ENCODE results near the gene KCTD17.

The KCTD17 gene

DNA sequence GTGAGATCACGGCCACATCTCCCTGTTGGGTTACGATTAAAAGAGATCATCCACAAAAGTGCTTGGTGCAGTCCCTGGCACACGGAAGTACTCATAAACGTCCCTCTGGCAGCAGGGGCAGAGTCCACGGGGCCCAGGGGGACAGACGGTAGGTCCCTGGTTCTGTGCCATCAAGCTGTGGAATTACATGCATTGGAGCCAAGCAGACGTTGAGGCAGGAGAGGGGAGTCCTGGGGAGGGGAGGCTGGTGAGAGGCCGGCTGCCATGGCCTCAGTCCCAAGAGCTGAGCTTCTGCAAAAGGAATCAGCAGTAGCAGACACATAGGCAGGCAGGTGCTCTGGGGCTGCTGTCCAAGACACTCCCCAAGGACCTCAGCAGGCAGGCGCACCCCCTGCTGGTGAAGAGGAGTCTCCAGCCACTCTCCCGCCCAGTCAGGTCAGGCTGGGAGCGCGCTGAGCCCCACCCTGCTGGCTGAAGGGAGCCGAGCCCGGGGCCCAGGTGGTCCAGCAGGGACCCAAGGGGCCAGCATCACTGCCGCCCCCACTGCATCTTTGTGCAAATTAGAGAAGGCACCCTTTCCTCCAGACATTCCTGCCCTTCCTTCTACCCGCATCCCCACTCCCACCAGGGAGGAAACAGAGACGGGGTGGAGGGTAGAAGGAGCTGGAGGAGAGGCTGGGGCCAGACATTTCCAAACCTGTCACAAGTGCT is 7.6 kb upstream of the KCTD17 start:
- no peak for DNase-seq

DNA sequence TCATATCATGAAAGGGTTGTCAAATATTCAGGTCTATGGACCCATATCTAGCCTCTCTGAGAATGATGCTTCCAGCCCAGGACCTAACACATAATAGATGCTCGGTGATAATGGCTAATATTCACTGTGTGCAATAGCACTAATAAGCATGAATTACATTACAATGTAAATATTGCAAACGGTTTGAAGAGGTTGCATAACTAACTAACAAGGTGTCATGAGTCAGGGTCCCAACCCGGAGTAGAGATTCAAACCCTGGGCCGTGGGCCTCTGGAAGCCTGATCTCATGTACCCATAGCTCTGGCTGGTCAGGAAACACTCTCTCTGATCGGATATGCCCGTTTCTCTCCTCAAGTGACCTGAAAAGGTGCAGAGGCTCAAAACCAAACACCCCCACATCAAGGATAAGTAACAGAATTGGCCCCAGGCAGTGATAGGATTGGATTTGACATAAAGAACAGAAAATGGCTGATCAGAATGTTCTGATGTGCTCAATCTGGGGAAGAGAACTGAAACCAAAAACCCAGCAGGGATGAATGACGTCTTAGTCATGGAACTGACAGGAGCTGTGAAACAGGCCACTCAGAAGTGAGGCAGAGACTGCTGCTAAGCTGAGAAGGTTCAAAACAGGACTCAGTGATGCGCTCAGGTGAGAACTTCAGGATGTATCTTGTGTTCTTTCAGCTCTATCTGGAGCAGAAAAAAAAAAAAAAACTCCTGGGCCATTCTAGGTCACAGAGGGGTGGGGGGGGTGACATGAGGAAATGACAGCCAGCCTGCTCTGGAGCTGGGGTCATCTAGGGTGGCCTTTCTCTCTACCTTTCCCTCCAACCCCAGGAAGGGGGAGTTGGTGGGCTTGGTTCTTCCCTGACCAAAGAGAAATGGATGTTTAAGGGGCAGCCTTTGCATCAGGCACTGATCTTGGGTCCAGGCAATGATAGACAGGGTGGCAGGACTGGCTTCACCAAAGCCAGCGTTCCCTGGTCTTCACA is 6.6 kb upstream of the KCTD17 start:
- DNase-seq: no peak

GRCh38 chr22:37045958-37046357 is 5.6 kb upstream of the KCTD17 start:
- no peak for DNase-seq

DNA sequence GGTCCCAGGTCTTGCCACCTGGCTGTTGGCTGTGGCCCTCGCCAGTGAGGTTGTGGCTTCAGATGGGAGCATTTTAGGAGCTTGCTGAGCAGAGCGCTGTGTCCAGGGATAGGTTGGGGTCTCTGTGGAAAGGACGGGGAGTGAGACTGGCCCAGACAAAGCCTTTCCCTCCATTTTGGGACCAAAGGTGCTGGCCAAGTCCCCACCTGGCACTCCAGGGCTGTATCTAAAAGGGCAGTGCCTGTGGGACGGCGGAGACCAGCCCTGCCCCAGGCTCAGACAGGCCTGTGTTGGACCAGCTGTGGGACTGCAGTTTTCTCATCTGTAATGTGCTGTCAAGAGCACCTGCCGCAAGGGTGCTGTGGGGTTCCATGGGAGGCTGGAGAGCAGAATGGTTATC is 5.0 kb upstream of the KCTD17 start:
- no peak for DNase-seq

DNA sequence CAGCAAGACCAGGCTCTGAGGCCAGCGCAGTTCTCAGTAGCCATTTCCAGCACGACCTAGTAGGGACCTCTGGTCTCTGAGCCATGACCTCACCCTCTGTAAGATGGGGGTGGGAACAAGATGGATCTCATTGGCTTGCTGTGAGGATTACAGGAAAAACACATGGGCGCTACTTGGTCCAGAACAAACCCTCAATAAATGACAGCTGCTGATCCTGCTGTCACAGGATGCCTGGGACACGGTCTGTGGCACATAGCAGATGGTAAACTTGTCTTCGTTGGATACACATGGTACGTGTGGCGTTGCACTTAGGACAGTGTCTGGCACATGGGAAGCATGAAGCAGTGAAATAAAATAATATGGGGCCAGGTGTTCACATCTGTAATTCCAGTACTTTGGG is 4.5 kb upstream of the KCTD17 start:
- DNase-seq: no peak

DNA sequence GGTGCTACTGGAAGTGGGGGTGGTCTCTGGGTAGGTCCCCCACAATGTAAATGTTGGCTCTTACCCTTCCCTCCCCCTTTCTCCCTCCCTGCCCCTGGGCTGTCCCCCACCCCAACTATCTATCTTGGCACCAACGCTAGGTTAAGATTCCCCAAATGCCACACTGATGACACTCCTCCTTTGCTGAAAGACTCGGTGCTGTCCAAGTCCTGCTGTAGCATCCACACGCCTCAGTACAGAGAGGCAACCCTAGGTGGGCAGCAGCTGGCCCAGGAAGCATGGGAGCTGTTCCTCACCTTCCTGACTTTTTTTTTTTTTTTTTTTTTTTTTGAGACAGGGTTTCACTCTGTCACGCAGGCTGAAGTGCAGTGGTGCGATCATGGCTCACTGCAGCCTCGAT is 3.4 kb upstream of the KCTD17 start:
- DNase-seq: no peak

DNA sequence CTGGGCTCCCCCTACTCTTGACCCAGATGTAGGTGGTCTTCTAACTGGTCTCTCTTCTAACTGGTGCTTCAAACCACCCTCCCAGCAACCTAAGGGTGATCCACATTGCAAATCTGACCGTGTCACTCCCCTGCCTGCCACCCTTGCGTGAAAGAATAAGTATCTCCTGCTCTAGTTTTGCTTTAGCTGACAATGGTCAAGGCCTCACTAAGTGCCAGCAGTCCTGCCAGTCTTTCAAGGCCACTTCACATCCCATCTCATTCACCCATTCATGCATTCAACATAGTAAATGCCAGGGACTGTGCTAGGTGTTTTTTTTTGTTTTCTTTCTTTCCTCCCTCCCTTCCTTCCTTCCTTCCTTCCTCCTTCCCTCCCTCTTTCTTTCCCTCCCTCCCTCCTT is 2.3 kb upstream of the KCTD17 start:
- DNase-seq: no peak

GRCh38 chr22:37050913-37051312 is 629 bp upstream of the KCTD17 start:
- DNase-seq: no peak

GRCh38 chr22:37052386-37053309 is 1.1 kb downstream of the KCTD17 start:
- DNase-seq: no peak

DNA sequence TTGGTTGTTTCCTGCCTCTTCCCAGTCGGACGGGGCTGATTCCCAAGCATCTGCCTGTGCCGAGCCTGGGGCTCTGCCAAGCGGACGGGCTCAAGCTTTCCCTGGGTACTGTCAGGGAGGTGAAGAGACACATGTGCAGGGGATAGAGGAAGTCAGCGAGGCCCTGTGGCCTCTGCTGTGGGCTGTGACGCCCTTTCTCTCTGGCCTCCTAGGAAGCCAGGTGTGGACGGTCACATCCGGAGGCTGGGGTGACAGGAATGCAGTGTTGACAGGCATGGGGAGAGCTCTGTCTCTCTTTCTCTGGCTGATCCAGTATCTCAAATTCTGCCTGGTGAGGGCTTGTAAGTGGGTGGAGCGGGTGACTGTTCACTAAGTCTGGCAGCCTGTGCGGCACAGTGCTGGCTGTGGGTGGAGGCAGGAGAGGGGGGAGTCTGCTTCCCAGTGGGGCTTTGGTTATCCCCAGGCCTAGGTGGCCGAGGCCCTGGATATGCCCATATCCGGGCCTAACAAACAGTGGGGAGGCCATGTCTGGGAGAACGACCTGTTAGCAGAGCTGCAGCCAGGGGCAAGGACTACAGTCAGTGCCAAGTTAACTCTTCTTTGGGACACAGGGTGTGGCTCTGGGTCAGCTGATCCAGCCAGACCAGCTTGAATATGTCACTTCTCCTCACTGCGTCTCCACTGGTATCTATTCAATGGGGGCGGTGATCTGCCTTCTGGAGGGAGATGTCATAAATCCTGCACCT is 1.9 kb downstream of the KCTD17 start:
- no peak for DNase-seq

- DNase-seq: no peak
Observed at GRCh38 chr22:37054056-37054395, 2.5 kb downstream of the KCTD17 start.

DNA sequence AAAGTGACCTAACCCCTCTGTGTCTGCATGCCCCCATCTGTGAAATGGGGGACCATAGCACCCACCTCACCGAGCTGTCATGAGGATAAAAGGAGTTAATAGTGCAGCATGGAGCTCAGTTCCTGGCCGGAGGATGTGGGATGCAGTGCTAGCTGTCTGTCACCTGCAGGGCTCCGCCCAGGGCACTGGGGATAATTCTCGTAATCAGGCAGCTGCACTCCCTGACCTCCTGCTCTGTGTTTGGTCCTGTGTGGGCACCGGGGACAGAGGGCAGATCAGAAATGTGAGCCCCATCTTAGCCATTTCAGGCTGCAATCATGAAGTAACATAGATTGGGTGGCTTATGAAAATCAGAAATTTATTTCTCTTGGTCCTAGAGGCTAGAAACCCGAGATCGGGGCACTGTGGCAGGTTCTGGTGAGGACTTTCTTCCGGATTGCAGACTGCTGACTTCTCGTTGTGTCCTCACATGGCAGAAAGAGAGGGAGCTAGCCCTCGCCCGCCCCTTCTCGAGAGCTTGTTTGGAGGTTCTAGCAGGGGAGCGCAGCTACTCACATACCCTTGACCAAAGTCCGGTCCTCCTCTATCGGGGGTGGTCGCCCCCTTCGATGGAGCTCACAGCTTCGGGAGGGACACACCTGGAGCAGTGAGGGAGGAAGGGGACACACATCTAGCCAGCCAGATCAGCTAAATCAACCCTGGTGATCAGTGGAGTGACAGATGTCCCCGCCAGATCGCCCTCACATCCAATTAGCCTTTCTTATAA is 3.2 kb downstream of the KCTD17 start:
- no peak for DNase-seq

- DNase-seq: no peak
Observed at GRCh38 chr22:37056246-37056645, 4.7 kb downstream of the KCTD17 start.

GRCh38 chr22:37057226-37057625 is 5.7 kb downstream of the KCTD17 start:
- no peak for DNase-seq

DNA sequence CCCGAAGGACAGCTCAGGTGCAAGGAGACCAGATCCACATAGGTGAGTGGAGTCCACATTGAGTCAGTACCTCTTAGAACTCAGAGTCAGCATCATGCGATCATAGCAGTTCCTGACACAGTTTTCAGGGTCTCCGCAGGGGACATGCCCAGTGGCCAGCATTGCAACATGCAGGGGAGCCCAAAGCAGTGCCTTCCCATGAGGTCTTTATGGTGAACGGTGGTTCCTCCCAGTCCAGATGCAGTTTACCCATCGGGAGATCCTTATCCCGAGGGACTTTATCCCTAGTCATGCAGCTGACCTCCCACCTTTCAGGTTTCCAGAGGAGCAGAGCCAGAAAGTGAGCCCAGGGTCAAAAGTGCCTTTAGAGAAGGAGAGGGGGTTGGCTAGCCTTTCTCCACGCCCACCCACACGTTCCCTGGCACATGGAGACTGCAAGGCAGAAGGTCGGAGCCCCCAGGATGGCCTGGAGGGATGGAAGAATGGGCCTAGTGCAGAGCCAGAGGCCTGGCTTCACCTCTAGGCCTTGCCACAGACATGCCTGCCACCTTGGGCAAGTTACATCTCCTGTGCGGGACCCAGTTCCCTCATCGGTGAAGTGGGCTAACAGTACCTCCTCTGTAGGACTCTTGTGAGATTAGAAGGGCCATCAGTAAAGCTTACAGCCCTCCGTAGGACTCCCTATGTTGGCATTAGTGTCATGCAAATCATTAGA is 6.4 kb downstream of the KCTD17 start:
- DNase-seq: no peak

DNA sequence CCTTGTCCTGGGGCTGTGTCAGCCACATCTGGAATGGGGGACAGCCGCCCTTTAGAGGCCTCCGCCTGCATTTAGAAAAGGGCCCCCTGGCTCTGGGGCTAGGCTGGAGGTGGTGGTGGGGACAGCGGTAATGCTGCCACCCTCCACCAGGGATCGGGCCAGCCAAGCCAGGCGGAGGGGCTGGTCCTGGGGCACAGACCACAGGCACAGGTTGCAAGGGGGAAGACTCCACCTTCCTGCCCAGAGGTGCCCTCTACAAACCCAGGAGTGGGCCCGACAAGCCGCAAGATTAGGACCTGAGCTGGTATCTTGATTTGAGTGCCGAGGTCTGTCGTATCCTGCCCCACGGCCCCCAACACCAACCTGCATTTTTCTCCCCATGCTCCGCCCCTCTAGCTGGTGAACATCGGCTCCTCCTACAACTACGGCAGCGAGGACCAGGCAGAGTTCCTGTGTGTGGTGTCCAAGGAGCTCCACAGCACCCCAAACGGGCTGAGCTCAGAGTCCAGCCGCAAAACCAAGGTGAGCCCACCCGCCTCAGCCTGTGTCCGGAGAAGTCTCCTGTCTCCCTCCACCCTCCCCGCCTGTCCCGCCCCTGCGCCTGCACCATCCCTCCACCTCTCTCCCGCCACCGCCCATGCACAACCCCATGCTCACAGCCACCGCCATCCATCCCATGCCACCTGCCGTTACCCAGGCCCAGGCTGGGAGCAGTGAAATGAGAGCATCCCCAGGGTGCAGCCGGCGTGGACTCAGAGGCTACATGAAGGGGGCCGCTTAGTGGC is 7.6 kb downstream of the KCTD17 start:
- DNase-seq: no peak

- DNase-seq: no peak
Observed at GRCh38 chr22:37059876-37060449, 8.4 kb downstream of the KCTD17 start.

- no peak for DNase-seq
Observed at GRCh38 chr22:37060801-37061610, 9.5 kb downstream of the KCTD17 start.
